ENCODE data around the gene CHD9.

Gene CHD9

DNA sequence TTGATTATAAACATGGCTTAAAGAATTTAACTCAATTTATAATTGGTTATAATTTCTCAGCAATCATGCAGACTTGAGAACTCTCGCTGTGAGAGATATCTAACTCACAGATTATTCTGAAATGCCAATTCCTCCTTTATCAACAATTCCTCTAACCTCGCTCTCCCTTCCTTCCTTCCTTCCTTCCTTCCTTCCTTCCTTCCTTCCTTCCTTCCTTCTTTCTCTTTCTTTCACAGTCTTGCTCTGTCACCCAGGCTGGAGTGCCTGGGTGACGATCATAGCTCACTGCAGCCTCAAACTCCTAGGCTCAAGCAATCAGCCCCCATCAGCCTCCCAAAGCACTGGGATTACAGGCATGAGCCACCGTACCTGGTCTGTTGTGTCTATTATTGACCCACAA is 42.4 kb downstream of the CHD9 start:
- DNase-seq: no peak

DNA sequence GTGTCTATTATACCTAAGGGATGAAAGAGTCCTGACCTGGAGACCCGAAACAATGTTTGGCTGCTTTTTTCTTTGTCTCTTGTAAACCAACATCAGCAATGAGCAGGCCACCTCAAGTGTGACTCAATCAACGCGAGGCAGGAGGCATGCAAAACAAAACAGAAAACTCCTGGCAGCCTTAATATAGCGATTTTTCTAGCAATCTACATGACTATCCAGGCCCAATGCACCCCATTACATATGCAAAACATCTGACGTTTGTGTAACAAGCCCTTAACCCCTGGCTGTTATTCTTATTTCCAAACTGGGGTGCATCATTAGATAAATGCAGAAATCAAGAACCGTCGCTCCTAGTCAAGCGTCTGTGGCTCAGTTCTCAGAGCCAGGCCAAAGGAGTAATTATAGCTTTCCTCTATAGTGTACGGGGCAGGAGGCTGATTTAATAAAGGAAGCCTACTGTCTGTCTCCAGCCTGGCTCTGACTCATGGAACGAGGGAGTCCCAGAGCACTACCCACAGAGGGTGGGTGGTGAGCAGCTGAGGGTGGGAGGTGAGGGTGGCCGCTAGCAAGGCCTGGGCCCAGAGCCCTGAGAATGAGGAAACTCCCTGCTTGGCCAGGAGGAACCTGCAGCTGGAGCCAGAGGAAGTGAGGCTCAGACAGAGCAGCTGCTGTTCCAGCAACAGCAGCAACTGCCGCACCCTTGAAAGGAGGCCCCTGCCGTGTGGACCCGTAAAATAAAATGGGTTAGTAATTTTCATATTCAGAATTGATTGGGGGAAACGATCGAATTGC is 43.9 kb downstream of the CHD9 start:
- peak; percentile 68 for DNase-seq

DNA sequence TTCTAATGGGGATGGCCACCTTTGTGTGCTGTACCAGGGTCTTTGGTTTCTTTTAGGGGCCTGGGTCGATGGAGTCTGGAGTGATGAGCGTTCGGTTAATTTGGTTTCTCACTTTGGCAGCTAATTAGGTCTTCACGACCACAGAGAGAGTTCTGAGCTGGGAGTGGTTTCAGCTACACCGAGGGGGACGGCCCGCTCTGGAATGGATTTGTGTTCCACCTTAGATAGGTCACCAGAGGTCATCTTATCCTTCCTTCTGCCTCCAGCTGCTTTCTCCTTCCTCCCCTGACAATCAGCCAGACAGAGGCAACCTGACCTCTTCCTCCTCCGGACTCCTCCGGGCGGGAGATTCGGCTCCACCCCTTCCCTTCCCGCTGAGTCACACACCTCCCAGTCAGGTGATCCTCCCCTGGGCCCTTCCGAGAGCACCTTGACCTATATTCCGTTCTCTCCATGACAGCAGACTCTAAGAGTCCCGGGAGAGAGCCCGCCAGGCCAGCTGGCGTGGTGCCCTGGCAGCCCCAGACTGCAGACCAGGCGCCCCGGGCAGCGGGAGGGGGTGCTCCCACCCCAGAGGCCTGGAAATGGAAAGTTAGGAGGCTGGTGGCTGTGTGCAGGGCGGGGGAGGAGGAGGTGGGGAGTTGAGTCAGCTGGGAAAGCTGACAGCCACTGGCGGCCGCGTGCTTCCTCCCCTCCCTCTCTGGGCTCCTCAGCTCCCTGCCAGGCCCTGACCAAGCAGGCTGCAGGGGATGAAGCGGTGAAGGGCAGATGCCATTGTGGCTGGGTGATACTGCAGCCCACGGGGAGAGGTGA is 44.7 kb downstream of the CHD9 start:
- DNase-seq: peak; percentile 59

DNA sequence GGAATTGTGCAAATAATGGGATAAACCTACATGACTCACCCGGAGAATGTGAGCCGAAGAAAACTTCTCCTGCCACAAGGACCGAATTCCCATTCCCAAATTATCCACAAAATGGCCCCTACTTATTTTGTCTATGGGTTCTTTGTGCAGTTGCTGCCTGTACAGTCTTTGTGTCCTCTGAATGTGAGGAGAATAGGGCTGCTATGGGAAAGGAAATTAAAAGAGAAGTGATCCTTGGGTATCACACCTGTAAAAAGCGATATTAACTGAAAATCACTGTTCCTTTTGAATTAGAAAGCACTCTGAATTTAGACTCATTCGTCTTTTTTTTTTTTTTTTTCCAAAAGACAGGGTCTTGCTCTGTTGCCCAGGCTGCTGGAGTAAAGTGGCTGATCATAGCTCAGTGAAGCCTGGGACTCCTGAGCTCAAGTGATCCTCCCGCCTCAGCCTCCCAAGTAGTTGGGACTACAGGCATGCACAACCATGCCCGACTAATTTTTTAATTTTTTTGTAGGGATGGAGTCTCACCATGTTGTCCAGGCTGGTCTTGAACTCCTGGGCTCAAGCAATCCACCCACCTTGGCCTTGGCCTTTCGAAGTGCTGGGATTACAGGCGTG is 45.4 kb downstream of the CHD9 start:
- DNase-seq: no peak

DNA sequence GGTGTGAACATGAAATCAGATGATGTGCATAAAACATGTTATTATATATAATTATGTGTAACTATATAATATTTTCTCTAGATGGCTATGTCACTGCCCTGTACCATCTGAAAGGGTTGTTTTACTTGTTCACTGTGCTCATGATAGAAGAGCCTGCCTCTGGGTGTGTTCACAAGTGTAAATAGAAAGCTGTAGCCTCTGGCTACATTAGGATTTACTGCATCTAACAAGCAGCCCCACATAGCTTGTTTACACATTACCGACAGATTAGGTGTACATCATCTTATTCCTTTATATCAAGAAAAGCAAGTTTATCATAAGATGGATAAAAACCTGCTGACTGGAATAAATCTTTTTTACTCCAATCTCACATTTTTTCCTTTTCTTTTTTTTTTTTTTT is 46.1 kb downstream of the CHD9 start:
- DNase-seq: no peak

DNA sequence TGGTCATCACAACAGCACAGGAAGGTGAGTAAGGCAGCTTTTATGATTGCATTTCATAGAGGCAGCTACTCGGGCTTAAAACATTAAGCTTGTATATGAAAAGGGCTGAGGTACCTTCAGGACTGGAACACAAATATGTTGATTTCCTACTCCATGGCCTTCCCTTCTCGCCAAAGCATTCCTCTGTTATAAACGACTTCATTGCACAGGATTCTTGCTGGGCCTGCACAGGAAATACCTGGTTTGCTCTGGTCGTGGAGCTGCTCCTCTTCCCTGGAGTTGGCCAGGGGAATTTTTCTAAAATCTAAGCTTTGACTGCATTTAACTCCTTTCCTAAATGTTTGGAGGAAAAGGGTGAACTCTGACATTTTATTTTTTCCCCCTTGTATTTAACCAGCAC is 49.0 kb downstream of the CHD9 start:
- no peak for DNase-seq

GRCh38 chr16:53105565-53105964 is 50.8 kb downstream of the CHD9 start:
- no peak for DNase-seq

DNA sequence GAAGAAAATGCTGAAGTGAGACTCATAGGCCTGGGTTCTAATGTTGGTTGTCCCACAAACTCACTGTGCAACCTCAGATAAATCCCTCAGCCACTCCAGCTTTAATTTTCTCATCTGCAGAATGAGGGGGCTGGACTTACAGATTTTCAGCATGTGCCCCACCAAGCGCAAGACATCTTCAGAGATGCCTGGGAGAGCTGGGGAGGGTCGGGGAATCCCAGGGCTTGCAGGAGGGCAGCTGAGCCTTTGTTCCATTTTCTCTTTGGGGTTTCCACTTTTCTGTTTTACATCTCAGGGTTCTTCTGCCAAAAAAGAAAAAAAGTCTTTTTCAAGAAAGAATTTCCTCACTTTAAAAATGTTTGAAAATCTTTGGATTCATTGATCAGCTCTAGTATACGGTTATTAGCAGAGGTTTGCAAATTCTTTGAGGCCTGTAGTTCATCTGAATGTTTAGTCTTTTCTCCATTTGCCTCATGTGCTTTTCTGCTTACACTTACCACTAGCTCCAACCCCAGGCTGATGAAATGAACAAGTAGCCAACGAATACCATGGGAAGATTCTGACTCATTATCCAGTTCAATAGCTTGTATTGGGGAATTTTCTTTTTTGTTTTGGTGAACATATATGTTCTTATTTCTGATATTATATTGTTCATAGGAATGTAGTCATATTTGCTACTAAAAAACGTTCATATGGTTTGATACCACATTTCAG is 56.4 kb downstream of the CHD9 start:
- no peak for DNase-seq

GRCh38 chr16:53112015-53112414 is 57.2 kb downstream of the CHD9 start:
- DNase-seq: no peak

GRCh38 chr16:53115047-53115446 is 60.3 kb downstream of the CHD9 start:
- no peak for DNase-seq

DNA sequence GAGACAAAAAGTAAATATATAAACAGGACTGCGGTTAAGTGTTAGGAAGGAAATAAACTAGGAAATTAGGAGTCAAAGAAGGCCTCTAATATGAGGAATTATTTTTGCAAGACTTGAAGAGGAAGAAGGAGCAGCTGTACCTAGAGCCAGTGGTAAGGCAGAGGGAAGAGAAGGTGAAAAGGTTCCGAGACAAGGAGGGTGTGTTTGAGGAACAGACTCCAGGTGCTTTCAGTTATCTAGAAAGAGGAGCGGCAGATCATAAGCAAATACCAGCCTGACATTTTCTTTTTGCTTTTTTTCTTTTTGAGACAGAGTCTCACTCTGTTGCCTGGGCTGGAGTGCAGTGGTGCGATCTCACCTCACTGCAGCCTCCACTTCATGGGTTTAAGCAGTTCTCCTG is 61.0 kb downstream of the CHD9 start:
- no peak for DNase-seq

GRCh38 chr16:53121043-53121620 is 66.3 kb downstream of the CHD9 start:
- no peak for DNase-seq

- no peak for DNase-seq
These were observed 66.9 kb downstream of the CHD9 start for GRCh38 chr16:53121661-53122060.

DNA sequence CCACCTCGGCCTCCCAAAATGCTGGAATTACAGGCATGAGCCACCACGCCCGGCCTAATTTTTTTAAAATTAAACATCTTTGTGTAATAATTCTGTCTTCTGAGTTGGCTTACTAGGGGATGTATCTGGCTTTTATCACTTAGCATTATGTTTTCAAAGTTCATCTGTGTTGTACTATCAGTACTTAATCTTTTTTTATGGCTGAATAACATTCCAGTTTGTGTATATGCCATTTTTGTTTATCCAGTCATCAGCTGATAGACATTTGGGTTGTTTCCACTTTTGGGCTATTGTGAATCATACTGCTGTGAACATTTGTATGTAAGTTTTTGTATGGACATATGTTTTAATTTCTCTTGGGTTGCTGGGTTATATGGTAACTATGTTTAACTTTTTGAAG is 69.0 kb downstream of the CHD9 start:
- DNase-seq: no peak

DNA sequence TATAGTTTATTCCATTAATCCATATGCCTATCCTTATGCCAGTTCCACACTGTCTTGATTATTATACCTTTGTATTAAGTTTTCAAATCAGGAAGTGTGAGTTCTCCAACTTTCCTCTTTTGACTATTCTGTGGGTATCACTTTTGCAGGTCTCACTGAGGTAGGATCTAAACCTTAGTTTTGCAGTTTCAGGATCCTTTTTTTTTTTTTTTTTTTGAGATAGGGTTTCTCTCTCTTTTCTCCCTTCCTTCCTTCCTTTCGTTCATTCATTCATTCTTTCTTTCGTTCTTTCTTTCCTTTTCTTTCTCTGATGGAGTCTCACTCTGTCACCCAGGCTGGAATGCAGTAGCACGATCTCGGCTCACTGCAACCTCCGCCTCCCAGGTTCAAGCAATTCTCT is 71.6 kb downstream of the CHD9 start:
- no peak for DNase-seq

- no peak for DNase-seq
These were observed 74.7 kb downstream of the CHD9 start for GRCh38 chr16:53129281-53130158.

GRCh38 chr16:53130159-53131049 is 75.6 kb downstream of the CHD9 start:
- peak; percentile 88 for DNase-seq

GRCh38 chr16:53131050-53131362 is 76.2 kb downstream of the CHD9 start:
- DNase-seq: no peak

DNA sequence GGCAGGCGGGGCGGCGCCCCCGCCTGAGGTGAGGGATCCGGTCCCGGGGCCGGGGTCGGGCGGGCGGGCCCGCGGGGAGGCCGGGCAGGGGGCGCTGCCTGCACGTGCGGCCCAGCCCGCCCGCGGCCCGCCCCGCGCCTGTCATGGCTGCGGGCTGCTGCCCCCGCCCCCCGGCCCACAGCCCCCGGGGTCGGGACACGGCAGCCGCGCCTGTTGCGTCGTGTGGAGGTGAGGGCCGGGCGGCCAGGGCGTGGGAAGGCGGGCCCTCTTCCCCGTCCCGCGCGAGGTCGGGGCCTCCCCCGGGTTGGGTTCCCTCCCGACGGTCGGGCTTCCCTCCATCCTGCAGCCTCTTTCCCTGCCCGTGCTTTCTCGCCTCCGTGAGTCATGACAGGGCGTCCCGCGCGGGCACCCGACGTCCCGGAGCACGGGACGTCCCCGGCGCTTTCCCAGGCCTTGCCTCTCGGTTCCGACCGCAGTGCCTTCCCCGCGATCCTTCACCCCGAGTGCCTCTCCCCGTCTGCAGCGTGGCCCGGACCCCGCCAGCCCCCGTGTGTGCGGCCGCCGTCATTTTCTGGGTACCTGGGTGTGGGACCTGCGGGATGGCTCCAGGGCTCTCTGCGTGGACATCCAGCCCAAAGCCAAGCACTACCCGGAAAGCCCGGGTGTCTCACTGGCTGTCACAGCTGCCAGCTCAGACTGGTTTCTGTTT is 76.7 kb downstream of the CHD9 start:
- DNase-seq: peak; percentile 17

GRCh38 chr16:53132406-53132805 is 77.6 kb downstream of the CHD9 start:
- no peak for DNase-seq
